Skin of body (tissue), 2 donors: ENCODE results near the gene NAPEPLD. TPM values are rescaled to one million over a fixed set of nuclear protein-coding genes. Genes with fewer than 3 reads are reported as not detected.
A peak's percentile ranks its signal among the peaks of the same experiment; 100 is the strongest.
"Not testable (repeated sequence)": the region's sequence is repeated elsewhere in the genome, so short reads cannot be mapped to it uniquely, and the experiment has no call there.

Source experiments
- DNase-seq: peaks from one replicate; lab custom pipeline; 2025; lab: John Stamatoyannopoulos, UW
- total RNA-seq: library from RNA; depleted of rRNA; stranded (reverse); fragments of >200 nt; gene quantifications from one replicate; pipeline ENCODE4 v1.2.3, GENCODE V29; 2014

The NAPEPLD gene
- 18.9 TPM for total RNA-seq

GRCh38 chr7:103148994-103149807 lies at the start of gene NAPEPLD:
TSS of gene NAPEPLD (minus strand) at chr7:103149099. CDS start at chr7:103128776, 20,323 bp downstream.
- DNase-seq = peak; percentile 93

- DNase-seq = not testable (repeated sequence)
Observed at GRCh38 chr7:103198079-103198478, 49.2 kb upstream of the NAPEPLD start.

GRCh38 chr7:103195364-103195763 lies 46.5 kb upstream of the NAPEPLD start:
- not testable (repeated sequence) for DNase-seq

- not testable (repeated sequence) for DNase-seq
Observed at GRCh38 chr7:103172415-103173146, 23.7 kb upstream of the NAPEPLD start.

- not testable (repeated sequence) for DNase-seq
Observed at GRCh38 chr7:103171695-103172414, 23.0 kb upstream of the NAPEPLD start.

GRCh38 chr7:103166921-103167544 lies 18.1 kb upstream of the NAPEPLD start:
- not testable (repeated sequence) for DNase-seq

- not testable (repeated sequence) for DNase-seq
Observed at GRCh38 chr7:103163087-103163825, 14.4 kb upstream of the NAPEPLD start.

- not testable (repeated sequence) for DNase-seq
Observed at GRCh38 chr7:103162641-103163040, 13.7 kb upstream of the NAPEPLD start.

GRCh38 chr7:103161998-103162616 lies 13.2 kb upstream of the NAPEPLD start:
- not testable (repeated sequence) for DNase-seq

GRCh38 chr7:103159072-103159471 lies 10.2 kb upstream of the NAPEPLD start:
- DNase-seq = not testable (repeated sequence)

GRCh38 chr7:103155331-103156024 lies 6.6 kb upstream of the NAPEPLD start:
- not testable (repeated sequence) for DNase-seq

- no peak for DNase-seq
Observed at GRCh38 chr7:103154042-103154441, 5.1 kb upstream of the NAPEPLD start.

GRCh38 chr7:103152744-103153617 lies 4.1 kb upstream of the NAPEPLD start:
- DNase-seq = not testable (repeated sequence)

GRCh38 chr7:103151993-103152676 lies 3.2 kb upstream of the NAPEPLD start:
- DNase-seq = not testable (repeated sequence)

- no peak for DNase-seq
Observed at GRCh38 chr7:103150192-103150591, 1.3 kb upstream of the NAPEPLD start.

GRCh38 chr7:103149808-103150180 lies 895 bp upstream of the NAPEPLD start:
- DNase-seq = no peak

- peak; percentile 47 for DNase-seq
Observed at GRCh38 chr7:103148131-103148993, 537 bp downstream of the NAPEPLD start.
